Epidermal melanocyte (primary cell): ENCODE results near the gene NAIF1.
"Not testable (repeated sequence)": the region's sequence is repeated elsewhere in the genome, so short reads cannot be mapped to it uniquely, and the experiment has no call there.

Experiments
- DNase-seq: peaks from one replicate; pipeline ENCODE4 v3.0.0; 2011; ENCODE audit warnings: low spot score; ENCODE audit not compliant: insufficient read length

Gene NAIF1

DNA sequence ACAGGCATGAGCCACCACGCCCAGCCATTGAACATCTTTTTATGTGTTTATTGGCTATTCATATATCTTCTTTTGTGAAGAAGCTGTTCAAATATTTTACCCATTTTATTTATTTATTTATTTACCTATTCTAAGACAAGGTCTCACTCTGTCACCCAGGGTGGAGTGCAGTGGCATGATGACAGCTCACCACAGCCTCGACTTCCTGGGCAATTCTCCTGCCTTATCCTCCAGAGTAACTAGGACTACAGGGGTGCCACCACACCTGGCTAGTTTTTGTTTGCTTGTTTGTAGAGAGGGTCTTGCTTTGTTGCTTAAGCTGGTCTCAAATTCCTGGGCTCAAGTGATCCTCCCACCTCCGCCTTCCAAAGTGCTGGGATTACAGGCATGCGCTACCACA, 33.5 kb downstream of the NAIF1 start:
- DNase-seq: no peak

DNA sequence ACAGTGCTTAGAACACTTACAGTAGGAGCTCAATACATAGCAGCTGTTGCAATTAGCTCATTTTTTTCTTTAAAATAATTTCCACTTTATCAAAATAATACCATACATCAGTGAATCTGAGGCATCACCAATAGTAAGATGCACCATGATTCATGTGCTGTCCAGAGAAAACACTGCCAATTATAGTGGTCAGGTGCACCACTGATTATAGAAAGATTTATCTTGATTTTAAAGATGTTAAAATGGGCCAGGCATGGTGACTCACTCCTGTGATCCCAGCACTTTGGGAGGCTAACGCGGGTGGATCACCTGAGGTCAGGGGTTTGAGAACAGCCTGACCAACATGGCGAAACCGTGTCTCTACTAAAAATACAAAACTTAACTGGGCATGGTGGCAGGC, 39.4 kb downstream of the NAIF1 start:
- DNase-seq: no peak

DNA sequence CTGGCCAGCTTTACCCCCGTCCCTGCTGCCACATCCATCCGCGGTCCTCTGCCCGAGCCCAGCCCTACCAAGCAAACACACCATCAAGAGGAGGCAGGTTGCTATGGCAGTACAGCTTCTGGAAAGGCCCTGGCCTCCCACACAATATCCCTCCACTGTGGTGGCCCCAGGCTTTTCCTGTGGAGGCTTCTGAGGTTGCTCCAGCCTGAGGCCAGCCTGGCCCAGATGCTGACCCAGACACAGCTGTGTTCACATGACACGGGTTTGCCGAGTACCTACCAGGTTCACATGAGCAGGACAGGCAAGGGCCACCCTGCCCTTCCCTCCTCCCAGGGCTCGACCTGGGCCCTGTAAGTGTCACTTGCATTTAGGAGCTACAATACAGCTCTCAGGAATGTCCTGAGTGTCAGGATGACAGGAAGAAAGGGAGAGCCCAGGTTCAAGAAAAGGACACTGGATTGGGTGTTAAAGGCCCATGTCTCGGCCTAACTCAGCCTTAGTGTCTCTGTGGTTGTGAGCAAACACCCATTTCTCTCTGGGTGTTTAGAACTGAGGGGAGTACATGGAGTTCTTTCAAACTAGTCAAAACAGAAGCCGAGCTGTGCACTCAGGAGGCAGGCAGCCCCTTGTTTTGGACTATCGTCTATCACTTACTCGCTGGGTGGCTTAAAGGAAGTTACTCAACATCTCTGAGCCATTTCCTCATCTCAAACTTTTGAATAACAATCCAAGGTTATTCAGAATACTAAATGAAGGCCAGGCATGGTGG, 40.2 kb downstream of the NAIF1 start:
- no peak for DNase-seq

DNA sequence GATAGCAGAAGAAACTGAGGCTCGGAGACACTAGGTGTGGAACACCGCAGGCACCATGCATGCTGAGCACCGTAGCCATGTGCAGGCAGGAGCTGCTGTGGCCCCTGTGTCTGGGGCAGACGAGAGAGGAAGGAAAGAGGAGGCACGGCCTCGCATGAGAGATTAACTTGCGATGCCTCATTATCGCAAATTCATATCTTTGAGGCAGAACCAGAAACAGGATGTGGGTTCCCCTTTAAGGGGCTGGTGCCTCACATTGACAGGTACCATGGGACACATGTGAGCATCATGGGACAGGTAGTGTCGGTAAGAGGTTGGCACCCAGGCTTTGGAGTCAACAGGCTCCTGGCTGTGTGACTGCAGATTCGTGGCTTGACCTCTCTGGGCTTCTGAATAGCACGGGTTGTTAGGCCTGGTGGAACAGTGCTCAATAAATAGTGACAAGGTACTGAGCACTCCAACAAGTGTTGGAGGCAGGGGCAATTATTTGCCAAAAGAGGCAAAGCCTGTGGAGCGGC, 40.8 kb downstream of the NAIF1 start:
- no peak for DNase-seq

DNA sequence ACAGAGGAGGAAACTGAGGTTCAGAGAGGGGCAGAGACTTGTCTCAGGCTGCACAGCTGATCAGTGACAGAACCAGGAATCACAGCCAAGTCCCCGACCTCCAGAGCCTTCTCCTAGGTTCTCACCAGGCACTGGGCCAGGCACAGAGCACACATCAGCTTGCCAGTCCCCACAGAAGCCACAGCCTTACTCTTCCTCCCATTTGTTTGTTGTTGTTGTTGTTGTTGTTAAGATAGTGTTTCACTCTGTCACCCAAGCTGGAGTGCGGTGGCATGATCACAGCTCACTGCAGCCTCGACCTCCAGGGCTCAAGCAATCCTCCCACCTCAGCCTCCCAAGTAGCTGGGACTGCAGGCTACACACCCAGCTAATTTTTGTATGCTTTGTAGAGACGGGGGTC, 41.4 kb downstream of the NAIF1 start:
- DNase-seq: no peak

DNA sequence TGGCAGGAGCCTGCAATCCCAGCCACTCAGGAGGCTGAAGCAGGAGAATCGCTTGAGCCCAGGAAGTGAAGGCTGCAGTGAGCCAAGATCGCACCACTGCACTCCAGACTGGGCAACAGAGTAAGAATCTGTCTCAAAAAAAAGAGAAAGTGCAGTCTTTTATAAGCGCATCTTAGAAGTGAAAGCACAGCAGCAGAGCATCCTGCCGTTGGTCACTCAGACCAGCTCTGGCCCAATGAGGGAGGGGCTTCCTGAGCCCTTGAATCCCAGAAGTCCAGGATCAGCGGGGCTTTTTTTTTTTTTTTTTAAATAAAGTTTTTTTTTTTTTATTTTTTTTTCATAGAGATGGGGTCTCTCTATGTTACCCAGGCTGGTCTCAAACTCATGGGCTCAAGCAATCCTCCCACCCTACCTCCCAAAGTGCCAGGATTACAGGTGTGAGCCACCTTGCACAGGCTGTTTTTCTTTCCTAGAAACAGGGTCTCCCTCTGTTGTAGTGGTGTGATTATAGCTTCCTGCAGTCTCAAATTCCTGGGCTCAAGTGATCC, 42.3 kb downstream of the NAIF1 start:
- no peak for DNase-seq

DNA sequence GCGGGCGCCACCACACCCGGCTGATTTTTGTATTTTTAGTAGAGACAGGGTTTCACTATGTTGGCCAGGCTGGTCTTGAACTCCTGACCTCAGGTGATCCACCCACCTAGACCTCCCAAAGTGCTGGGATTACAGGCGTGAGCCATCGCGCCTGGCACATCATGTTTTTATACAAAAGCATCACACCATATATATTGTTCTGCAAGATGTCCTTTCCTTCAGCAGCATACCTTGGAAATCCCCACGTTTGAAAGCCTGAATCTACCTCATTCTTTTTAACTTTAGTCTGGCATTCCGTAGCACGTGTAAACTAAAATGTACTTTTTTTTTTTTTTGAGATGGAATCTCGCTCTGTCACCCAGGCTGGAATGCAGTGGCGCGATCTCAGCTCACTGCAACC, 43.4 kb downstream of the NAIF1 start:
- not testable (repeated sequence) for DNase-seq

DNA sequence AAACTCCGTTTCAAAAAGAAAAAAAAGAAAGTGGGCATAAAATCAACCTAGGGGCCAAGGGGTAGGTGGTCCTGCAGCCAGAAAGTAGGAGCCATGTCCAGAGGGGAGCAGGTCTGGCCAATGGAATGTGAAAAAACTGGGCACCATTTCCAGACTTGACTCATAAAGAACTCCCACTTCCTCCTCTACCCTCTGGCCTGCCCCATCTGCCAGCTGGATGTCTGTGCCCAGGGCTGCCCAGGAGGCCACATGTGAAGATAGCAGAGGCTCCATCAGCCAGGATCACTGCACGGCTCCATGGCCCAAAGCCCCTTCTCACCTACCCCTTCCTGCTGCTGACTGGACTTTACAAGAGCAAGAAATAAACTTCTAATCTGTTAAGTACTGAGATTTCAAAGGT, 44.2 kb downstream of the NAIF1 start:
- DNase-seq: no peak

DNA sequence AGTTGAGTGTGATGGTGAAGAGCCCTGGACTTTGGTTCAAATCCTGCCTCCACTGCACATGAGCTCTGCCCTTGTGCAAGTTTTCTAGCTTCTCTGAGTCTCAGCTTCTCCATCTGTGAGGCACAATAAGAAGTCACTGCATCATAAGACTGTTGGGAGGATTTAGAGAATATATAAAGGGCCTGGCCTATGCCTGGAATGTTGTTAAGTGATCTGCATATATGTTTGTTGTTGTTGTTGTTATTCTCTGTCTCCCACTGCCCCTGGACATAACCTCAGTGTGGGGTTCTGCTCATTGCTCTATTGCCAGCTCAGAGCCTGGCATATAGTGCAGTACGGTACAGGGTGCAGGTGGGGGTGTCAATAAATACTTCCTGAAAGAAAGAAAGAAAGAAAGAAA, 46.0 kb downstream of the NAIF1 start:
- no peak for DNase-seq

DNA sequence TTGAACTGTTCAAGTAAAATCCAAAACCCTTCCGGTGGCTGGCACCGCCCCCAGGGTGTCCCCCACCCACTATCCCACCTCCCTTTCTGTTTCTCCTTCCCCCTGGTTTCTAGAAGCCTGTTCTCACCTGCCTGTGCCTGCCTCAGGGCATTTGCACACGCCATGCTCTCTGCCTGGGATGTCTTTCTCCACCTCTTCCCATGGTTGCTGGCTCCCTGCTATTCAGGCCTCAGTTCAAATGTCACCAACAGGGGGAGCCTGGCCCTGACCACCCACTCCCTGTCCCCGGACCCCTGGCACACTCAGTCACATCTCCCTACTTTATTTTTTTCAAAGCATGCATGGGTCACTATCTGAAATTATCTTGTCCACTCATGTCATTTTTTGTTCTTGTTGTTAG, 46.4 kb downstream of the NAIF1 start:
- DNase-seq: no peak

DNA sequence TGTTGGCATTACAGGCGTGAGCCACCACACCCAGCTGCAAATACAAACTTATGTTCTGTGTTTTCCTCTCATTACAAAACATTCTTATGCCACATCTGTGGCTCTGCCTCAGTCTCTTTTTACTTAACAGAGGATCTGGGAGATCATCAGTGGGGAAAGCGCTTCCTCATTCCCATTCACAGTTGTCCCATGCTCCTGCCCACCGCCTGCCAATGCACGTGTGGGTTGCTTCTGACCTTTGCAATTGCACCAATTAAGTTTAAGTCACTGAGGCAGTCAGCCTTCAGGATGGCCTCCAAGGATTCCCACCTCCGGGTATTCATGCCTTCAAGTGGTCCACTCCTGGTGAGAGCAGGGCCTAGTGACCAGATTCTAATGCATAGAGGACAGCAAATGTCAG, 51.4 kb downstream of the NAIF1 start:
- DNase-seq: no peak
